K562 (cell line): ENCODE measurements around the gene ZNF627. TPM values are rescaled to one million over a fixed set of nuclear protein-coding genes. Genes with fewer than 3 reads are reported as not detected.

Experiments used
- AFF4 ChIP-seq: sonication (generic); formaldehyde crosslinking; IDR thresholded peaks from 2 replicates; pipeline ENCODE4 v1.8.0; 2023; ENCODE audit warnings: mild to moderate bottlenecking, missing genetic modification reagents
- BRF1 ChIP-seq: IDR thresholded peaks from 3 replicates; pipeline ENCODE4 v1.6.1; 2011; ENCODE audit warnings: borderline replicate concordance, mild to moderate bottlenecking; ENCODE audit not compliant: insufficient read length; ENCODE audit errors: extremely low read depth
- CBFA2T2 ChIP-seq: fragments of 450-650 bp; conservative IDR thresholded peaks from 2 replicates; pipeline ENCODE4 v1.6.1; 2017; ENCODE audit warnings: mild to moderate bottlenecking
- CREB1 ChIP-seq, 2 experiments: sonication (generic) in 1 of 2; formaldehyde crosslinking in 1 of 2; IDR thresholded peaks; 2 replicates each; pipeline versions ENCODE4 v1.6.1 to v1.8.0; 2012 to 2022; ENCODE audit warnings: inconsistent platforms in 1 of 2, mild to moderate bottlenecking in 1 of 2, missing genetic modification reagents in 1 of 2, moderate library complexity in 1 of 2
- CREB3 ChIP-seq: fragments of 450-650 bp; conservative IDR thresholded peaks from 2 replicates; pipeline ENCODE4 v1.6.1; 2016; ENCODE audit warnings: missing genetic modification characterization, low read depth, mild to moderate bottlenecking, missing compliant biosample characterization, moderate library complexity
- CREM ChIP-seq: IDR thresholded peaks from 2 replicates; pipeline ENCODE4 v1.6.1; 2014; ENCODE audit warnings: antibody characterized with exemption, low read depth
- FOXK1 ChIP-seq: sonication (generic); formaldehyde crosslinking; IDR thresholded peaks from 2 replicates; pipeline ENCODE4 v1.8.0; 2022; ENCODE audit warnings: missing genetic modification reagents, mild to moderate bottlenecking, borderline replicate concordance
- HEY1 ChIP-seq: fragments of 250-450 bp; sonication (Bioruptor Pico); IDR thresholded peaks from 2 replicates; pipeline ENCODE4 v1.5.0; 2020; ENCODE audit warnings: mild to moderate bottlenecking, moderate library complexity, borderline replicate concordance
- POLR2AphosphoS5 ChIP-seq: IDR thresholded peaks from 2 replicates; pipeline ENCODE4 v1.6.1; 2011; ENCODE audit warnings: mild to moderate bottlenecking, low read depth, low read length, moderate library complexity; ENCODE audit not compliant: control insufficient read depth, insufficient read depth
- RNF2 ChIP-seq: sonication (generic); IDR thresholded peaks from 2 replicates; pipeline ENCODE4 v1.6.1; 2016
- SMAD1 ChIP-seq: fragments of 150-350 bp; IDR thresholded peaks from 2 replicates; pipeline ENCODE4 v1.6.1; 2014; ENCODE audit warnings: low read length, low read depth; ENCODE audit not compliant: partially characterized antibody
- SMARCA5 ChIP-seq: fragments of 450-650 bp; IDR thresholded peaks from 2 replicates; pipeline ENCODE4 v1.6.1; 2016
- TFAM ChIP-seq: fragments of 250-450 bp; sonication (Bioruptor Pico); conservative IDR thresholded peaks from 2 replicates; pipeline ENCODE4 v1.5.0; 2021; ENCODE audit warnings: mild to moderate bottlenecking, moderate library complexity
- TGIF2 ChIP-seq: sonication (generic); formaldehyde crosslinking; IDR thresholded peaks from 2 replicates; pipeline ENCODE4 v1.8.1; 2022; ENCODE audit warnings: mild to moderate bottlenecking, missing genetic modification reagents, moderate library complexity
- TSC22D4 ChIP-seq: fragments of 450-650 bp; IDR thresholded peaks from 2 replicates; pipeline ENCODE4 v1.6.1; 2016; ENCODE audit warnings: missing genetic modification characterization, missing biosample characterization, control low read depth
- ZNF146 ChIP-seq: IDR thresholded peaks from one replicate; pipeline ENCODE4 v1.6.1; 2018; ENCODE audit warnings: missing compliant biosample characterization; ENCODE audit not compliant: unreplicated experiment
- ZNF707 ChIP-seq: fragments of 250-450 bp; sonication (Bioruptor Pico); conservative IDR thresholded peaks from 2 replicates; pipeline ENCODE4 v1.8.0; 2022; ENCODE audit warnings: inconsistent platforms, mild to moderate bottlenecking, moderate library complexity
- ZNF79 ChIP-seq: fragments of 250-450 bp; sonication (Bioruptor Pico); IDR thresholded peaks from 2 replicates; pipeline ENCODE4 v1.4.0; 2020; ENCODE audit warnings: low read depth, mild to moderate bottlenecking, moderate library complexity
- polyA plus RNA-seq, 8 experiments: library from polyadenylated mRNA; depleted of rRNA in 4 of 8; stranded (reverse) in 5 of 8; unstranded in 3 of 8; fragments of >200 nt; fragmentation: Nextera tagmentation in 2 of 8; fragmentation: Illumina TruSeq in 1 of 8; extraction: Ambion mirVana in 2 of 8; extraction: Trizol in 1 of 8; gene quantifications; 2 replicates each; pipeline versions ENCODE4 v1.2.1 to v1.2.3, GENCODE V29; 2011 to 2014; ENCODE audit warnings: inconsistent platforms in 1 of 8, missing spikeins in 1 of 8
- total RNA-seq, 7 experiments: library from RNA; depleted of rRNA in 6 of 7; stranded (reverse); fragments of >200 nt in 6 of 7; fragmentation: Illumina TruSeq in 2 of 7; extraction: Trizol in 2 of 7; gene quantifications; 2 replicates each; pipeline versions ENCODE4 v1.2.1 to v1.2.3, GENCODE V29; 2011 to 2021; ENCODE audit warnings: low replicate concordance in 1 of 7
- TF ChIP-seq, protein P1 (sequence below), 2 experiments: fragments of 450-650 bp in 1 of 2; sonication (generic) in 1 of 2; formaldehyde crosslinking in 1 of 2; IDR thresholded peaks in 1 of 2; conservative IDR thresholded peaks in 1 of 2; 2 replicates each; pipeline versions ENCODE4 v1.6.1 to v1.8.1; 2016 to 2023; ENCODE audit warnings: mild to moderate bottlenecking in 2 of 2, moderate library complexity in 2 of 2, inconsistent platforms in 1 of 2, missing genetic modification reagents in 1 of 2
- TF ChIP-seq, protein P2 (sequence below): fragments of 450-650 bp; IDR thresholded peaks from 2 replicates; pipeline ENCODE4 v1.6.1; 2016; ENCODE audit warnings: missing biosample characterization, missing genetic modification characterization

ZNF627 gene
- total and polyA plus RNA-seq, 9 of the 15 experiments (the other 6 are each of a cell fraction or from before 2014, with no cell fraction given): 6.4 to 19.9 (median 10.6) TPM

DNA sequence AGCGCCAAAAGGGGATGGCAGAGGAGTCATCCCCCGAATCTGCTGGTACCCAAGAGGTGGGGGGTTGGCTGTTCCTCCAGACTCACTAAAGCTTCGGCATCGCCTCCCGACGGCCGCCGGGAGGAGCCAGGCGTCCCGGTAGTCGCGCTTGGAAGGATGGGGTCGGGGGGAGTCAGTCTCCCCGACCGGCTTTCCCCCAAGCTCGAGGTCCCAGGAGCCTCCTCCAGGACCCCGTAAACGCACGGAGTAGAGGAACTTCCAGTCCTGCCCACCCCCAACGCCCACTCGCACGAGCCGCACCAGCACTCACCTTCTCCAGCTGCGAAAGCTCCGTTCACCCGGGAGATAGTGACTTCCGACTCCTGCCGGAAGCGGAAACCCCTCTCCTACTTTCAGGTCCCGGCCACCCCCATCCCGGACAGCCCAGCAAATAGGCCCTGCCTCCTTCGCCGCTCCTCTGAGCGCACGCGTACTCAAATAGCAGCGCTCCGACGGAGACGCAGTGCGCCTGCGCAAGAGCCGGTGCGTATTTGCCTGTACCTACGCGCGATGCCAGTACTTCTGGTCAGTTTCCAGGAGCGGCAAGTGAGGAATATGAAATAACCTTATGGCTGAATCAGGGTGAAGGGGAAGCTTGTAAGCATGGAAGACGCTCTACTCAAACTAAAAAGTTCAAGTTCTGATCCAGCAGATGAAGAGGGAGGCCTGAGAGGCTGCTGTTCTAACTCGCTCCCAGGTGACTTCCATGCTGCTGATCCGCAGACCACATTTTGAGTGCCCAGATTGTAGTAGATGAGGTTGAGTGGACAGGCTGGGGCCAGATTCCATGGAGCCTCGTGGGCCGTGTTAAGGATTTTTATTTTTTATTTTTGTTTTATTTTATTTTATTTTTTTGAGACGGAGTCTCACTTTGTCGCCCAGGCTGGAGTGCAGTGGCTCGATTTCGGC is 38.1 kb upstream of the ZNF627 start, which contains the start of gene ELOF1 (continued):
- TF ChIP-seq AFF4 (CRISPR knock-in tag): no peak
- TF ChIP-seq, protein P1, sequence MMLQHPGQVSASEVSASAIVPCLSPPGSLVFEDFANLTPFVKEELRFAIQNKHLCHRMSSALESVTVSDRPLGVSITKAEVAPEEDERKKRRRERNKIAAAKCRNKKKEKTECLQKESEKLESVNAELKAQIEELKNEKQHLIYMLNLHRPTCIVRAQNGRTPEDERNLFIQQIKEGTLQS (IDR thresholded peaks at IDR 0.05): no peak
- TF ChIP-seq, protein P1 (CRISPR knock-in tag; conservative IDR thresholded peaks at IDR 0.05): no peak
- TF ChIP-seq TFAM: no peak
- no peak for TF ChIP-seq ZNF146 (CRISPR knock-in tag)
- no peak for TF ChIP-seq ZNF79
- TF ChIP-seq TGIF2: no peak
- no peak for TF ChIP-seq ZNF707 (CRISPR knock-in tag)
- 0 out of 2 replicates have a peak, but pooled peaks have one; percentile 30 for TF ChIP-seq RNF2
- TF ChIP-seq CBFA2T2: no peak
- peak; percentile 51; the same call in 1 of the 2 replicates for TF ChIP-seq CREM
- TF ChIP-seq, protein P2, sequence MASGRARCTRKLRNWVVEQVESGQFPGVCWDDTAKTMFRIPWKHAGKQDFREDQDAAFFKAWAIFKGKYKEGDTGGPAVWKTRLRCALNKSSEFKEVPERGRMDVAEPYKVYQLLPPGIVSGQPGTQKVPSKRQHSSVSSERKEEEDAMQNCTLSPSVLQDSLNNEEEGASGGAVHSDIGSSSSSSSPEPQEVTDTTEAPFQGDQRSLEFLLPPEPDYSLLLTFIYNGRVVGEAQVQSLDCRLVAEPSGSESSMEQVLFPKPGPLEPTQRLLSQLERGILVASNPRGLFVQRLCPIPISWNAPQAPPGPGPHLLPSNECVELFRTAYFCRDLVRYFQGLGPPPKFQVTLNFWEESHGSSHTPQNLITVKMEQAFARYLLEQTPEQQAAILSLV (tag): no peak
- TF ChIP-seq BRF1: no peak
- TF ChIP-seq POLR2AphosphoS5: peak; percentile 93
- TF ChIP-seq SMAD1: no peak
- no peak for TF ChIP-seq TSC22D4 (tag)
- no peak for TF ChIP-seq HEY1
- no peak; the same call in 1 of the 2 replicates for TF ChIP-seq CREB1 (IDR thresholded peaks at IDR 0.05)
- 0 out of 2 replicates have a peak, but pooled peaks have one; percentile 38 for TF ChIP-seq CREB1 (CRISPR knock-in tag; IDR thresholded peaks at IDR 0.05)
- TF ChIP-seq FOXK1 (CRISPR knock-in tag): 0 out of 2 replicates have a peak, but pooled peaks have one; percentile 15
- no peak for TF ChIP-seq CREB3 (tag)
- TF ChIP-seq SMARCA5: no peak
